ENCODE data around the gene COPS3. TPM values are rescaled to one million over a fixed set of nuclear protein-coding genes. Genes with fewer than 3 reads are reported as not detected.

Gene COPS3
- total and polyA plus RNA-seq, 4 donors: 32.9 to 63.3 (median 50.2) TPM

- DNase-seq (no peak), ATAC-seq (ENCODE audit: insufficient read depth, low FRiP score) (no peak)
- Histone ChIP-seq H3K27ac (ENCODE audit: low read depth in 1 of 2, low read length in 1 of 2) (peak overlapping the region in 1 of 2 donors; percentile 79), H3K9me3 (ENCODE audit: control insufficient read depth in 4 of 4, insufficient read depth in 3 of 4, low read length in 3 of 4) (no peaks in the 10 kb centered on the region), H3K27me3 (ENCODE audit: control insufficient read depth in 3 of 3, insufficient read depth in 3 of 3, low read length in 2 of 3) (no peaks in the 10 kb centered on the region), H3K4me1 (ENCODE audit: control insufficient read depth in 5 of 5, insufficient read depth in 5 of 5, low read length in 5 of 5) (peaks cover 0 to 5% (median 0%) of the 10 kb centered on the region in 5 donors), H3K36me3 (ENCODE audit: control insufficient read depth in 4 of 4, insufficient read depth in 4 of 4, low read length in 4 of 4) (peaks cover 25 to 83% (median 35%) of the 10 kb centered on the region in 4 donors), H3K4me3 (no peak overlapping the region), H3K9ac (ENCODE audit: insufficient read depth in 1 of 2, low read length in 2 of 2) (no peak overlapping the region)
- TF ChIP-seq CTCF (IDR thresholded peaks at IDR 0.05; ENCODE audit: control extremely low read depth, extremely low read depth): no peak
- WGBS, 2 donors: 93% methylated on average over 17 of the region's 17 CpGs
Measured at GRCh38 chr17:17228521-17229279, 52.3 kb downstream of the COPS3 start.

- Histone ChIP-seq H3K4me3 (no peak overlapping the region), H3K27ac (ENCODE audit: low read depth in 1 of 2, low read length in 1 of 2) (peak overlapping the region in 1 of 2 donors; percentile 79), H3K4me1 (ENCODE audit: control insufficient read depth in 5 of 5, insufficient read depth in 5 of 5, low read length in 5 of 5) (peaks cover 0 to 5% (median 0%) of the 10 kb centered on the region in 5 donors), H3K9ac (ENCODE audit: insufficient read depth in 1 of 2, low read length in 2 of 2) (no peak overlapping the region), H3K9me3 (ENCODE audit: control insufficient read depth in 4 of 4, insufficient read depth in 3 of 4, low read length in 3 of 4) (no peaks in the 10 kb centered on the region), H3K27me3 (ENCODE audit: control insufficient read depth in 3 of 3, insufficient read depth in 3 of 3, low read length in 2 of 3) (no peaks in the 10 kb centered on the region), H3K36me3 (ENCODE audit: control insufficient read depth in 4 of 4, insufficient read depth in 4 of 4, low read length in 4 of 4) (peaks cover 30 to 88% (median 40%) of the 10 kb centered on the region in 4 donors)
- WGBS, 2 donors: 91 to 95% methylated on average over 25 of the region's 25 CpGs
- no peak for TF ChIP-seq CTCF (IDR thresholded peaks at IDR 0.05; ENCODE audit: control extremely low read depth, extremely low read depth)
- ATAC-seq (ENCODE audit: insufficient read depth, low FRiP score) (no peak), DNase-seq (no peak)
Measured at GRCh38 chr17:17227608-17228520, 53.2 kb downstream of the COPS3 start.

- 95 to 96% methylated on average over 16 of the region's 16 CpGs for WGBS, 2 donors
- Histone ChIP-seq H3K9me3 (ENCODE audit: control insufficient read depth in 4 of 4, insufficient read depth in 3 of 4, low read length in 3 of 4) (no peaks in the 10 kb centered on the region), H3K27me3 (ENCODE audit: control insufficient read depth in 3 of 3, insufficient read depth in 3 of 3, low read length in 2 of 3) (no peaks in the 10 kb centered on the region), H3K9ac (ENCODE audit: insufficient read depth in 1 of 2, low read length in 2 of 2) (no peak overlapping the region), H3K4me3 (no peak overlapping the region), H3K4me1 (ENCODE audit: control insufficient read depth in 5 of 5, insufficient read depth in 5 of 5, low read length in 5 of 5) (no peaks in the 10 kb centered on the region), H3K36me3 (ENCODE audit: control insufficient read depth in 4 of 4, insufficient read depth in 4 of 4, low read length in 4 of 4) (peaks cover 31 to 87% (median 44%) of the 10 kb centered on the region in 4 donors), H3K27ac (ENCODE audit: low read depth in 1 of 2, low read length in 1 of 2) (no peak overlapping the region)
- no peak for TF ChIP-seq CTCF (IDR thresholded peaks at IDR 0.05; ENCODE audit: control extremely low read depth, extremely low read depth)
- no peak for ATAC-seq (ENCODE audit: insufficient read depth, low FRiP score)
- no peak for DNase-seq
Measured at GRCh38 chr17:17226451-17227265, 54.4 kb downstream of the COPS3 start.

Measured in lung (tissue), 12 donors.